C4-2B (cell line): ENCODE data around the gene MTA3.

Experiments used
- H3K27ac ChIP-seq: fragments of 450-650 bp; 2 replicates; pipeline ENCODE4 v1.5.1; 2017
- ZFX ChIP-seq: fragments of 450-650 bp; IDR thresholded peaks from 2 replicates; pipeline ENCODE4 v1.6.1; 2017
- TF ChIP-seq, protein P1 (sequence below): fragments of 450-650 bp; conservative IDR thresholded peaks from 2 replicates; pipeline ENCODE4 v1.5.1; 2017; ENCODE audit warnings: mild to moderate bottlenecking

MTA3 gene

DNA sequence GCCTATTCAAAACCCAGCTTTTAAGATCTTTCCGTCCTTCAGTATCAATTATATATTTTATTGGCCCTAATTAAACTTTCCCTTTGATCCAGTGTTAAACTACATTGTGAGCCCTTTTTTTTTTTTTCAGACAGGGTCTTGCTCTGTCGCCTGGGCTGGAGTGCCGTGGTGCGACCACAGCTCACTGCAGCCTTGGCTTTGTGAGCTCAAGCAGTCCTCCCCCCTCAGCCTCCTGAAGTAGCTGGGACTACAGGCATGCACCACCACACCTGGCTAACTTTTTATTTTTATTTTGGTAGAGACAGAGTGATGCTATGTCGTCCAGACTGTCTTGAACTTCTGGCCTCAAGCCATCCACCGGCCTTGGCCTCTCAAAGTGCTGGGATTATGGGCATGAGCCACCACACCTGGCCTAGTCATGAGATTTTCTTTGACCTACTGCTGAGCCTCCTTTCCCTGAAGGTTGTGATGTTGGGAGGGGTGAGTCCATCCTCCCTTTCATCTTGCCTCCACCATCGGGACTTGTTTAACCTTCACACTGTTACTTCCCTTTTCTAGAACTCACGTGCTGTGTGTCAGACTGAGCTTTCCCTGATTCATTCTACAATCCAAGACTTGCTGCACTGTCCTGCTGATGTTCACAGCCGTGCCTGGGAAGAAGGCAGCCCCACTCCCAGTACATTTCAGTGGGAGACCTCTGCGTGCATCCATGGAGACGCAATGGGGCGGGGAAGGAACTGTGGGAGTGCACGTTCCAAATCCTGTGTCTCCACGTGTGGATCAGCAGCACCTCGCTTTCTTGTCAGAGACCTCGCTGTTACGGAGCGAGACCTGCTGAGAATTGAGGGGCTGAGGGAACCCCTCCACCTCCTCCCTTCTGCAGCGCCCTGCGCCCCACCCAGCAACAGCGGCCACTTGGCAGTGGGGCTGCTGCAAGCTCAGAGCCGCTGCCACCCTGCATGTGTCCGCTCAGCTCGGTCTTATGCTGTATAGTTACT lies 184.7 kb downstream of the MTA3 start:
- TF ChIP-seq, protein P1, sequence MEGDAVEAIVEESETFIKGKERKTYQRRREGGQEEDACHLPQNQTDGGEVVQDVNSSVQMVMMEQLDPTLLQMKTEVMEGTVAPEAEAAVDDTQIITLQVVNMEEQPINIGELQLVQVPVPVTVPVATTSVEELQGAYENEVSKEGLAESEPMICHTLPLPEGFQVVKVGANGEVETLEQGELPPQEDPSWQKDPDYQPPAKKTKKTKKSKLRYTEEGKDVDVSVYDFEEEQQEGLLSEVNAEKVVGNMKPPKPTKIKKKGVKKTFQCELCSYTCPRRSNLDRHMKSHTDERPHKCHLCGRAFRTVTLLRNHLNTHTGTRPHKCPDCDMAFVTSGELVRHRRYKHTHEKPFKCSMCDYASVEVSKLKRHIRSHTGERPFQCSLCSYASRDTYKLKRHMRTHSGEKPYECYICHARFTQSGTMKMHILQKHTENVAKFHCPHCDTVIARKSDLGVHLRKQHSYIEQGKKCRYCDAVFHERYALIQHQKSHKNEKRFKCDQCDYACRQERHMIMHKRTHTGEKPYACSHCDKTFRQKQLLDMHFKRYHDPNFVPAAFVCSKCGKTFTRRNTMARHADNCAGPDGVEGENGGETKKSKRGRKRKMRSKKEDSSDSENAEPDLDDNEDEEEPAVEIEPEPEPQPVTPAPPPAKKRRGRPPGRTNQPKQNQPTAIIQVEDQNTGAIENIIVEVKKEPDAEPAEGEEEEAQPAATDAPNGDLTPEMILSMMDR = no peak
- TF ChIP-seq ZFX = no peak
- H3K27ac ChIP-seq = no peak overlapping the region

GRCh38 chr2:42754021-42754775 lies 185.8 kb downstream of the MTA3 start:
- H3K27ac ChIP-seq = no peak overlapping the region
- TF ChIP-seq ZFX = no peak
- TF ChIP-seq, protein P1 = no peak

DNA sequence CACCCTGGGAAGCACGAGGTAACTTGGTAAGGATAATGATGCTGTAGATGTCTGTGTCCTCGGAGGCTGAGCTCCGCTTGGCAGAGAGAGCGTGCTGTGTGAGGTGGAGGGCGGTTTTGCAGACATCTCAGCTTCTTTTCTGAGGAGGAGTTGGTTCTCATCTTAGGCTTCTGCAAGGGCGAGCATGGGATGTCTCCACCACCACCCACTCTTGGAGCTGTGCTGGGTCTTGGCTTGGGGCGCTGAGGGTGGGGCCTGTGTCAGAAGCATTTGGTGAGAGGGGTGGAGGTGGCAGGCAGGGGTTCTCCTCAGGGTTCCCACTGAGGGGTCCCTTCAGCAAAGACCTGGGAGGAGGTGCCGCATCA lies 186.3 kb downstream of the MTA3 start:
- no peak overlapping the region for H3K27ac ChIP-seq
- no peak for TF ChIP-seq ZFX
- TF ChIP-seq, protein P1 = no peak

DNA sequence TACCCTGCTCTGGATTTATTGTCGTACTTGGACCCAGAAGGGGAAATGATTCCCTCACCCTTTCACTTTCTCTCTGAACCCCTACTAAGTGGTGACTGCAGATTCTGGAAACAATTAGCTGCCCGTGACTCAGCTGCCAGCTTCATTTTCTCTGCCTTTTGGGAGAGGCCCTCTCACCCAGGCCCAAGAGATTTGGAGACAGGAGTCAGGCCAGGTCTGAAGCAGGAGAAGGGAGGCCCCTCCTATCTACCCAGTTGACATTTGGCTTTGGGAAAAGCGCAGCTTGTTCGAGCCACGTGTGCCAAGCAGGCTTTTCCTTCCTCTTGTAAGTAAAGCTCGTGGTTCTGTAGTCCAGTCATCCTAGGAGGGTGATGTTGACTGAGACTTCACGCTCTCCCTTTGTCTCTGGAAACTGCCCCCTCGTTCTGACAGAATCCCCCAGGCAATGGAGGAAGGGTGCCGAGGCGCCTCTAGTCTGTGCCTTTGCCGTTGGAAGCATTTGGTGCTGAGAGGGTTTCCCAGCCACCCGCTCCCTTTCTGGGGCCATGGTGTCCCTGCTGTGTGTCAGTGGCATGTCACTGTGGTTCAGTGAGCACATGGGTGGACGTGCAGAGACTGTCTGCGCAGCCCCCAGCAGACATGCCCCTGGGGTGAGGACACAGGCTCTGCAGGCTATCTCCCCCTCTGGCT lies 186.9 kb downstream of the MTA3 start:
- no peak overlapping the region for H3K27ac ChIP-seq
- TF ChIP-seq, protein P1 = no peak
- no peak for TF ChIP-seq ZFX

GRCh38 chr2:42756150-42756775 lies 187.8 kb downstream of the MTA3 start:
- no peak for TF ChIP-seq ZFX
- TF ChIP-seq, protein P1 = no peak

DNA sequence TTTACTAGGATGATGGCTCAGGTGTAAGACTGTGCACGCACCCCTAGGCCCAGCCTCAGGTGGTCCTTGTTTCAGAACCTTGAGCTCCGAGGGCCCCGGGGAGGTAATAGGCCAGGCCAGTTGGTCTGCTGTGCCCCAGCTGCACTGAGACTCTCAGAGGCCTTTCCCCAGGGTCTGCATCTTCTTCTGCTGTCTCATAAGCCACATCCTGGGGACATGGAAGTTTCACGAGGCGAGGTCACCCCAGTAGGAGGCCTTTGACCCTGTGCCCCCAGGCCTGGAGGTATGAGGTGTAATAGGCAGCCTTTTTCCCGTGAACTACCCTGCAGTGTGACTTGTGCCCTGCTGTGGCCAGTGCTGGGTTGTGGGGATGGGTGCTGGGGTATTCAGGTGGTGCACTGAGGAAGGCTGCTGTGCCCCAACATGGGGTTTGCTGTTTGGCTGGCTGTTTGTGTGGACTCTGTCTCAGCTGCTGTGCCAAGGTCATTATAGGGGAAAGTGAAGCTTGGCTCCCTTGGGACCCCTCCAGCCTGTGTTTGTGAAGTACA lies 188.6 kb downstream of the MTA3 start:
- no peak overlapping the region for H3K27ac ChIP-seq
- TF ChIP-seq, protein P1 = no peak
- TF ChIP-seq ZFX = no peak

More at GRCh38 chr2:42756150-42756775, 187.8 kb downstream of the MTA3 start:
- H3K27ac ChIP-seq = no peak overlapping the region
